Stimulated activated CD8-positive, alpha-beta memory T cell treated with anti-CD3 and anti-CD28 coated beads, Interleukin-2, amount 100 ng/mL, for 48 hours (primary cell): ENCODE results near the gene RETN.

Experiments used
- DNase-seq, 2 donors: peaks; one replicate each; pipeline ENCODE4 v3.0.0-alpha.2; 2020; ENCODE audit warnings: low read depth in 2 of 2

RETN gene

DNA sequence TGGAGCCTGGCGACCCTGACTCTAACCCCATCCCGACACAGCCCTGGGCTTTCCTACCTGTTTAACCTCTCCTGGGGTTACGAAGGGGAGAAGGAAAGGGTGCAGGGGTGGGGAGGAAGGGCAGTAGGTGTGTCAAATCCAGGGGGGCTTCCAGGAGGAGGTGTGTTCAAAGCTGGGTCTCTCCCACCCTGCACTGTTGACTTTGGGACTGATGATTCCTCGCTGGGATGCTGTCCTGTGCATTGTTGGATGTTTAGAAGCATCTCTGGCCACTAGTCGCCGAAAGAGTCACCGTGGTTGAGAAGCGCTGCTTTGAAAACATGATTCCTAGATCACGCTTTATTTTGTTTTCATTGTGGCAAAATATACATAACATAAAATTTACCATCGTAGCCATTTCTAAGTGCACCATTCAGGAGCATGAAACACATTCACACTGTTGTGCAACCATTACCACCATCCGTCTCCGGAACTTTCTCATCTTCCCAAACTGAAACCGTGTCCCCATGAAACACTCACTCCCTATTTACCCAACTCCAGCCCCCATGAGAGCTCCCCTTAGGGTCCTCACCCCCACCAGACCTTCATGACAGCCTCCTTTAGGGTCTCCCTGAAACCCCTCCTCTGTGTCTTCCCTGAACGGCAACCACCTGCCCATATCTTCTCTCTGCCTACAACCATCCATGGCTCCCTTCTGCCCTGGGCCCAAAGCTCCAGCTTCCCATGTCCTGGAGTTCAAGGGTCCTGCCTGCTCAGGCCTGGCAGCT, 37.5 kb downstream of the RETN start:
- no peak for DNase-seq

GRCh38 chr19:7706955-7707456, 38.2 kb downstream of the RETN start:
- DNase-seq, result no peak

GRCh38 chr19:7709932-7710460, 41.1 kb downstream of the RETN start:
- DNase-seq, result no peak

- DNase-seq, result no peak
Observed at GRCh38 chr19:7710616-7711015, 41.8 kb downstream of the RETN start.

- no peak for DNase-seq
Observed at GRCh38 chr19:7715671-7716070, 46.8 kb downstream of the RETN start.

DNA sequence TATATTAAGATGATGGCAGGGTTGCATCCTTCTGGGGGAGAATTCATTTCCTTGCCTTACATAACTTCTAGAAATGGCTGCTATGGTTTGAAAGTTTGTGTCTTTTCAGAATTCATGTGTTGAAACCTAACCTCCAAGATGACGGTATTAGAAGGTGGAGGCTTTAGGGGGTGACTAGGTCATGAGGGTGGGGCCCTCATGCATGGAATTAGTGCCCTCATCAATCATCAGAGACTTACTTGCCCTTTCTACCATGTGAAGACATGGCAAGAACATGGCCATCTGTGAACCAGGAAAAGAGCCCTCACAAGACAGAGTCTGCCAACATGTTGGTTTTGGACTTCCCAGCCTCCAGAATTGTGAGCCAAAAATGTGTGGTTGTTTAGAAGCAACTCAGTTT, 47.9 kb downstream of the RETN start:
- no peak for DNase-seq

- DNase-seq, result no peak
Observed at GRCh38 chr19:7718668-7719067, 49.8 kb downstream of the RETN start.
